ENCODE measurements around the gene GNAI2.

The GNAI2 gene

DNA sequence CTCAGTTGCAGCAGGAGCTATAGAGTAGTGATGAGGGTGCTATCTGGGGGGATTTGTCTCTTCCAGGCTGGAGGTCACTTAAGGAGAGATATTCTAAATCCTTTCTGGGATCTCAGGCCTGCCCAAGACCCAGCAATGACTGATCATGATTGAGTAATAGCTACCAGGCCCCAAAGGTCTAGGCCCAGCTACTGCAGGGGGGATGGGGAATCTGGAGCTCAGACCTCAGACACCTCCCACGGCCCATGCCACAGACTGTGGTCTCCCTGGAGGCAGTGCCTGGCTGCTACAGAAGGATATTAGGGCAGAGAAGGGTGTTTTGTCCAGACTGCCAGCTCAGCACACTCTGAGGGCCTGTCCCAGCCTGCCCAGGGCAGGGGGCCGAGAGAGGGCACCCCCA lies 24.1 kb upstream of the GNAI2 start:
- no peak for DNase-seq (ENCODE audit: low read depth, low spot score)
- no peak for TF ChIP-seq YY1 (IDR thresholded peaks at IDR 0.05; ENCODE audit: insufficient read depth, insufficient read length)
- no peak for TF ChIP-seq SUZ12 (IDR thresholded peaks at IDR 0.05; ENCODE audit: extremely low read depth, insufficient read depth, insufficient read length)
- no peak for TF ChIP-seq ZNF274 (IDR thresholded peaks at IDR 0.05; ENCODE audit: low read depth, low read length)
- peak overlapping the region; percentile 57 for H3K9ac ChIP-seq (ENCODE audit: insufficient read length, low read depth)
- H3K27me3 ChIP-seq (ENCODE audit: insufficient read depth, insufficient read length) = peaks cover 12% of the 10 kb centered on the region
- peaks cover 7% of the 10 kb centered on the region; the same call in 1 of the 2 replicates for H3K9me3 ChIP-seq (ENCODE audit: insufficient read depth, low read length)
- H3K4me3 ChIP-seq (ENCODE audit: insufficient read length, low read depth) = no peak overlapping the region
- H3K36me3 ChIP-seq (ENCODE audit: insufficient read depth, insufficient read length, low read length) = no peaks in the 10 kb centered on the region
- peaks cover 23% of the 10 kb centered on the region for H3K4me1 ChIP-seq (ENCODE audit: insufficient read depth, insufficient read length)

- Histone ChIP-seq H3K36me3 (ENCODE audit: insufficient read depth, insufficient read length, low read length) (no peaks in the 10 kb centered on the region), H3K9me3 (ENCODE audit: insufficient read depth, low read length) (peaks cover 7% of the 10 kb centered on the region; the same call in 1 of the 2 replicates), H3K4me3 (ENCODE audit: insufficient read length, low read depth) (no peak overlapping the region), H3K27me3 (ENCODE audit: insufficient read depth, insufficient read length) (peaks cover 6% of the 10 kb centered on the region), H3K4me1 (ENCODE audit: insufficient read depth, insufficient read length) (peaks cover 23% of the 10 kb centered on the region), H3K9ac (ENCODE audit: insufficient read length, low read depth) (peak overlapping the region; percentile 57)
- DNase-seq (ENCODE audit: low read depth, low spot score) = no peak
- TF ChIP-seq ZNF274 (IDR thresholded peaks at IDR 0.05; ENCODE audit: low read depth, low read length) = no peak
- no peak for TF ChIP-seq SUZ12 (IDR thresholded peaks at IDR 0.05; ENCODE audit: extremely low read depth, insufficient read depth, insufficient read length)
- no peak for TF ChIP-seq YY1 (IDR thresholded peaks at IDR 0.05; ENCODE audit: insufficient read depth, insufficient read length)
Observed at GRCh38 chr3:50212502-50212901, 23.5 kb upstream of the GNAI2 start.

DNA sequence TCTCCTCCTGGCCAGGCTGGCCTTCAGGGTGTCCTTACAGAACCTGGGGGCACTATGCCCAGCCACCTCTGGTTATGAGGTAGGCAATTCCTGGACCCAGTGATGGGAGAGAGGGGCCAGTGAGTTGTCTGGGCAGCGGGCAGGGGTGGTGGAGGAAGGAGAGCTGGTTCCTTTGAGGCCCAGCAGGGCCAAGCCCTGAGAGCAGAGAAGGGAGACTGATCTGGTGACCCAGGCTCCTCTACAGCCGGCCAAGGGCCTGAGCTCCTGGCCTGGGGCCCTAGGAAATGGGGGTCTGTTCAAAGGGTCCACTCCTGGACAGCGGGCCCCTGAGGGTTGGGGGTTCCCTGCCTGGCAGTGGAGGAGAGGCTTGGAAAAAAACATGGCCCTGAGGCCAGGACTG lies 23.0 kb upstream of the GNAI2 start:
- DNase-seq (ENCODE audit: low read depth, low spot score) = no peak
- peaks cover 7% of the 10 kb centered on the region; the same call in 1 of the 2 replicates for H3K9me3 ChIP-seq (ENCODE audit: insufficient read depth, low read length)
- H3K27me3 ChIP-seq (ENCODE audit: insufficient read depth, insufficient read length) = peaks cover 4% of the 10 kb centered on the region
- H3K36me3 ChIP-seq (ENCODE audit: insufficient read depth, insufficient read length, low read length) = no peaks in the 10 kb centered on the region
- H3K9ac ChIP-seq (ENCODE audit: insufficient read length, low read depth) = peak overlapping the region; percentile 33
- H3K4me1 ChIP-seq (ENCODE audit: insufficient read depth, insufficient read length) = peaks cover 23% of the 10 kb centered on the region
- TF ChIP-seq YY1 (IDR thresholded peaks at IDR 0.05; ENCODE audit: insufficient read depth, insufficient read length) (no peak), SUZ12 (IDR thresholded peaks at IDR 0.05; ENCODE audit: extremely low read depth, insufficient read depth, insufficient read length) (no peak), ZNF274 (IDR thresholded peaks at IDR 0.05; ENCODE audit: low read depth, low read length) (no peak)
- no peak overlapping the region for H3K4me3 ChIP-seq (ENCODE audit: insufficient read length, low read depth)

DNA sequence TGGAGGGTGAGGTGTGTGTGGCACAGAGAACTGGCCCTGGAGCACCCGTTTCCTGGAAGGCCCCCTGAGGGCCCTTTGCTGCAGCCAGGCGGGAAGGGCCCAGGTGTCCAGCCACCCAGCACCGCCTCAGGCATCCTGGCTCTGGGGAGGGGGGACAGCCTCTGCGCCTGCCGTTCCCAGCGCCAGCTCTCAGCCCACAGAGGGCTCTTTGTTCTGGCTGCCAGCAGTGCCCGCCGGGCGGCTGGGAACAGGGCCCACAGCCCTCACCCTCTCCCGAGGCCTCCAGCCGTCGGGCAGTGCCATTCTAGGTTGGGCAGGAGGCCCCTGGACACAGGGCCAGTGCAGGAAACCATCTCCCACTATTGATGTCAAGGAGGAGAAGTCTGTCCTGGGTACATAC lies 22.6 kb upstream of the GNAI2 start:
- TF ChIP-seq SUZ12 (IDR thresholded peaks at IDR 0.05; ENCODE audit: extremely low read depth, insufficient read depth, insufficient read length) (no peak), YY1 (IDR thresholded peaks at IDR 0.05; ENCODE audit: insufficient read depth, insufficient read length) (no peak)
- H3K27me3 ChIP-seq (ENCODE audit: insufficient read depth, insufficient read length) = peaks cover 4% of the 10 kb centered on the region
- no peaks in the 10 kb centered on the region for H3K36me3 ChIP-seq (ENCODE audit: insufficient read depth, insufficient read length, low read length)
- H3K9ac ChIP-seq (ENCODE audit: insufficient read length, low read depth) = no peak overlapping the region
- peaks cover 7% of the 10 kb centered on the region; the same call in 1 of the 2 replicates for H3K9me3 ChIP-seq (ENCODE audit: insufficient read depth, low read length)
- no peak overlapping the region for H3K4me3 ChIP-seq (ENCODE audit: insufficient read length, low read depth)
- DNase-seq (ENCODE audit: low read depth, low spot score) = no peak
- peaks cover 23% of the 10 kb centered on the region for H3K4me1 ChIP-seq (ENCODE audit: insufficient read depth, insufficient read length)

GRCh38 chr3:50214824-50215223 lies 21.2 kb upstream of the GNAI2 start:
- no peak for TF ChIP-seq SUZ12 (IDR thresholded peaks at IDR 0.05; ENCODE audit: extremely low read depth, insufficient read depth, insufficient read length)
- H3K27me3 ChIP-seq (ENCODE audit: insufficient read depth, insufficient read length) = peaks cover 4% of the 10 kb centered on the region

GRCh38 chr3:50215529-50215928 lies 20.5 kb upstream of the GNAI2 start:
- Histone ChIP-seq H3K9ac (ENCODE audit: insufficient read length, low read depth) (no peak overlapping the region), H3K27me3 (ENCODE audit: insufficient read depth, insufficient read length) (peaks cover 4% of the 10 kb centered on the region), H3K9me3 (ENCODE audit: insufficient read depth, low read length) (peaks cover 7% of the 10 kb centered on the region; the same call in 1 of the 2 replicates), H3K4me3 (ENCODE audit: insufficient read length, low read depth) (no peak overlapping the region), H3K4me1 (ENCODE audit: insufficient read depth, insufficient read length) (peaks cover 19% of the 10 kb centered on the region), H3K36me3 (ENCODE audit: insufficient read depth, insufficient read length, low read length) (no peaks in the 10 kb centered on the region)
- TF ChIP-seq ZNF274 (IDR thresholded peaks at IDR 0.05; ENCODE audit: low read depth, low read length) (no peak), YY1 (IDR thresholded peaks at IDR 0.05; ENCODE audit: insufficient read depth, insufficient read length) (no peak), SUZ12 (IDR thresholded peaks at IDR 0.05; ENCODE audit: extremely low read depth, insufficient read depth, insufficient read length) (no peak)
- no peak for DNase-seq (ENCODE audit: low read depth, low spot score)

More at GRCh38 chr3:50214824-50215223, 21.2 kb upstream of the GNAI2 start:
- no peak overlapping the region for H3K9ac ChIP-seq (ENCODE audit: insufficient read length, low read depth)
- peaks cover 7% of the 10 kb centered on the region; the same call in 1 of the 2 replicates for H3K9me3 ChIP-seq (ENCODE audit: insufficient read depth, low read length)
- no peaks in the 10 kb centered on the region for H3K36me3 ChIP-seq (ENCODE audit: insufficient read depth, insufficient read length, low read length)
- H3K4me1 ChIP-seq (ENCODE audit: insufficient read depth, insufficient read length) = peaks cover 16% of the 10 kb centered on the region
- no peak overlapping the region for H3K4me3 ChIP-seq (ENCODE audit: insufficient read length, low read depth)
- DNase-seq (ENCODE audit: low read depth, low spot score) = no peak

- no peaks in the 10 kb centered on the region for H3K9me3 ChIP-seq (ENCODE audit: insufficient read depth, low read length)
- no peak for DNase-seq (ENCODE audit: low read depth, low spot score)
- TF ChIP-seq SUZ12 (IDR thresholded peaks at IDR 0.05; ENCODE audit: extremely low read depth, insufficient read depth, insufficient read length) (no peak), ZNF274 (IDR thresholded peaks at IDR 0.05; ENCODE audit: low read depth, low read length) (no peak), YY1 (IDR thresholded peaks at IDR 0.05; ENCODE audit: insufficient read depth, insufficient read length) (no peak)
- H3K36me3 ChIP-seq (ENCODE audit: insufficient read depth, insufficient read length, low read length) = no peaks in the 10 kb centered on the region
- H3K4me1 ChIP-seq (ENCODE audit: insufficient read depth, insufficient read length) = peaks cover 14% of the 10 kb centered on the region
- no peak overlapping the region for H3K4me3 ChIP-seq (ENCODE audit: insufficient read length, low read depth)
- H3K27me3 ChIP-seq (ENCODE audit: insufficient read depth, insufficient read length) = peaks cover 4% of the 10 kb centered on the region
- no peak overlapping the region for H3K9ac ChIP-seq (ENCODE audit: insufficient read length, low read depth)
Observed at GRCh38 chr3:50217681-50218080, 18.3 kb upstream of the GNAI2 start.
